Endothelial cell of umbilical vein (primary cell): ENCODE data around the gene PRRT1. TPM values are rescaled to one million over a fixed set of nuclear protein-coding genes. Genes with fewer than 3 reads are reported as not detected.

Experiments used
- BruUV-seq: library from RNA; stranded (reverse); fragments of 400-500 nt; replicated peaks from 2 replicates; lab custom pipeline; 2021; lab: Mats Ljungman, UMichigan
- CTCF ChIA-PET: fragments of 300-600, 350-600 bp; sonication (Branson Sonifier 250); formaldehyde crosslinking; loops from one replicate; lab custom pipeline; 2021; ENCODE audit warnings: antibody characterized with exemption, inconsistent platforms; lab: Charles Lee
- POLR2A ChIA-PET: fragments of 300-600, 350-600 bp; sonication (Branson Sonifier 250); formaldehyde crosslinking; loops from one replicate; lab custom pipeline; 2021; ENCODE audit warnings: antibody characterized with exemption, inconsistent platforms; lab: Charles Lee
- DNase-seq: peaks from one replicate; pipeline ENCODE4 v3.0.0-alpha.2; 2011; ENCODE audit warnings: low read depth, low spot score
- FAIRE-seq: peaks from 2 replicates; lab custom pipeline; 2011; peaks lifted over from hg19 to GRCh38; lab: Jason Lieb, UNC
- H2AFZ ChIP-seq: 2 replicates; pipeline ENCODE4 v1.6.0; 2012; ENCODE audit warnings: low read depth, low read length, control low read depth, inconsistent platforms
- H3K27ac ChIP-seq: 2 replicates; pipeline ENCODE4 v1.5.1; 2011; ENCODE audit warnings: low read depth, mild to moderate bottlenecking, control low read depth, low read length, moderate library complexity; ENCODE audit not compliant: insufficient read depth
- H3K27me3 ChIP-seq, 2 experiments: 2 replicates each; pipeline versions ENCODE4 v1.6.0 to v1.6.1; 2011; ENCODE audit warnings: low read length in 2 of 2, mixed read lengths in 1 of 2; ENCODE audit not compliant: control insufficient read depth in 2 of 2, insufficient read depth in 2 of 2
- H3K36me3 ChIP-seq, 2 experiments: 2 replicates in 1 of 2; 3 replicates in 1 of 2; pipeline ENCODE4 v1.5.1; 2011; ENCODE audit warnings: low read length in 2 of 2, mild to moderate bottlenecking in 1 of 2, moderate library complexity in 1 of 2; ENCODE audit not compliant: control insufficient read depth in 2 of 2, insufficient read depth in 2 of 2; ENCODE audit errors: extremely low read depth in 1 of 2
- H3K4me1 ChIP-seq: 3 replicates; pipeline ENCODE4 v1.5.1; 2011; ENCODE audit warnings: mild to moderate bottlenecking, low read length; ENCODE audit not compliant: control insufficient read depth, insufficient read depth; ENCODE audit errors: extremely low read depth
- H3K4me2 ChIP-seq: 2 replicates; pipeline ENCODE4 v1.6.1; 2011; ENCODE audit warnings: low read length, control low read depth, mixed read lengths; ENCODE audit not compliant: insufficient read depth
- H3K4me3 ChIP-seq, 3 experiments: fragments of 200-600 bp in 1 of 3; sonication (generic), shearing (Covaris generic) in 1 of 3; replicated peaks in 1 of 3; 2 replicates each; pipeline ENCODE4 v1.5.1; 2011 to 2016; ENCODE audit warnings: control low read depth in 3 of 3, low read length in 3 of 3, mild to moderate bottlenecking in 2 of 3, inconsistent platforms in 1 of 3, low read depth in 1 of 3, moderate library complexity in 1 of 3; ENCODE audit not compliant: insufficient read depth in 1 of 3
- H3K79me2 ChIP-seq: 2 replicates; pipeline ENCODE4 v1.6.0; 2012; ENCODE audit warnings: low read length, inconsistent platforms; ENCODE audit not compliant: control insufficient read depth, insufficient read depth
- H3K9ac ChIP-seq: replicated peaks from 2 replicates; pipeline ENCODE3; 2011; ENCODE audit warnings: low read length, control low read depth; ENCODE audit not compliant: insufficient read depth; ENCODE audit errors: extremely low read depth
- H3K9me1 ChIP-seq: replicated peaks from 3 replicates; pipeline ENCODE4 v1.6.0; 2011; ENCODE audit warnings: mild to moderate bottlenecking, low read length; ENCODE audit not compliant: control insufficient read depth, insufficient read depth; ENCODE audit errors: extremely low read depth
- H3K9me3 ChIP-seq: replicated peaks from 2 replicates; pipeline ENCODE4 v1.5.1; 2012; ENCODE audit warnings: low read length, inconsistent platforms; ENCODE audit not compliant: control insufficient read depth, insufficient read depth
- H4K20me1 ChIP-seq: replicated peaks from 2 replicates; pipeline ENCODE3; 2011; ENCODE audit warnings: mild to moderate bottlenecking, low read length; ENCODE audit not compliant: control insufficient read depth, insufficient read depth; ENCODE audit errors: extremely low read depth
- CTCF ChIP-seq, 2 donors: IDR thresholded peaks; 1 replicate in 1 of 2; 2 replicates in 1 of 2; pipeline ENCODE4 v1.5.1; 2011; ENCODE audit warnings: low read length in 2 of 2, mild to moderate bottlenecking in 2 of 2, moderate library complexity in 2 of 2, control low read depth in 1 of 2, inconsistent platforms in 1 of 2, low read depth in 1 of 2; ENCODE audit not compliant: insufficient read depth in 1 of 2; ENCODE audit errors: extremely low read depth in 1 of 2
- EZH2 ChIP-seq: IDR thresholded peaks from 2 replicates; pipeline ENCODE4 v1.6.1; 2012; ENCODE audit warnings: borderline replicate concordance, low read depth, mild to moderate bottlenecking, moderate library complexity, low read length, inconsistent platforms; ENCODE audit not compliant: severe bottlenecking
- FOS ChIP-seq: IDR thresholded peaks from 2 replicates; pipeline ENCODE4 v1.6.1; 2011; ENCODE audit warnings: mild to moderate bottlenecking, low read length, moderate library complexity, borderline replicate concordance; ENCODE audit not compliant: insufficient read depth
- GATA2 ChIP-seq: IDR thresholded peaks from 2 replicates; pipeline ENCODE4 v1.7.0; 2011; ENCODE audit warnings: low read depth, mild to moderate bottlenecking, moderate library complexity, mixed read lengths, low read length; ENCODE audit not compliant: insufficient read length, insufficient read depth
- JUN ChIP-seq: IDR thresholded peaks from 2 replicates; pipeline ENCODE4 v1.6.1; 2011; ENCODE audit warnings: borderline replicate concordance, low read depth; ENCODE audit not compliant: insufficient read length, insufficient read depth
- MYC ChIP-seq: IDR thresholded peaks from one replicate; pipeline ENCODE4 v1.6.1; 2011; ENCODE audit warnings: mild to moderate bottlenecking, low read depth, low read length
- POLR2A ChIP-seq: IDR thresholded peaks from 2 replicates; pipeline ENCODE4 v1.6.1; 2012; ENCODE audit warnings: low read depth, mild to moderate bottlenecking, control low read depth, low read length
- POLR2AphosphoS5 ChIP-seq: IDR thresholded peaks from 2 replicates; pipeline ENCODE4 v1.6.1; 2012; ENCODE audit warnings: low read depth, mild to moderate bottlenecking, control low read depth, low read length, moderate library complexity; ENCODE audit not compliant: insufficient read depth
- dilution Hi-C: fragments of 300-500 bp; cut with MboI; formaldehyde crosslinking; loops from one replicate; pipeline ENCODE4 v1.15.0; 2019; ENCODE audit warnings: low sequenced_read_pairs; ENCODE audit not compliant: extremely low pct_ligation_motif_present
- intact Hi-C: fragments of 100-400 bp; cut with micrococcal nuclease; formaldehyde crosslinking; loops from one replicate; pipeline ENCODE4 v1.10.0; 2022
- polyA plus RNA-seq, 4 experiments: library from polyadenylated mRNA; depleted of rRNA in 3 of 4; stranded (reverse) in 3 of 4; unstranded in 1 of 4; fragments of >200 nt; gene quantifications; 2 replicates each; pipeline versions ENCODE4 v1.2.1 to v1.2.3, GENCODE V29; 2011 to 2012; ENCODE audit warnings: missing spikeins in 1 of 4
- total RNA-seq: library from RNA; stranded (reverse); gene quantifications from 2 replicates; pipeline ENCODE4 v1.2.3, GENCODE V29; 2021
- TF ChIP-seq, protein P1 (sequence below): IDR thresholded peaks from 2 replicates; pipeline ENCODE4 v1.6.1; 2011; ENCODE audit not compliant: insufficient read depth, insufficient read length

Gene PRRT1
- total and polyA plus RNA-seq, 2 donors (not counting 3 experiments of a cell fraction or from before 2014, with no cell fraction given), result 0.55 to 1.3 TPM

DNA sequence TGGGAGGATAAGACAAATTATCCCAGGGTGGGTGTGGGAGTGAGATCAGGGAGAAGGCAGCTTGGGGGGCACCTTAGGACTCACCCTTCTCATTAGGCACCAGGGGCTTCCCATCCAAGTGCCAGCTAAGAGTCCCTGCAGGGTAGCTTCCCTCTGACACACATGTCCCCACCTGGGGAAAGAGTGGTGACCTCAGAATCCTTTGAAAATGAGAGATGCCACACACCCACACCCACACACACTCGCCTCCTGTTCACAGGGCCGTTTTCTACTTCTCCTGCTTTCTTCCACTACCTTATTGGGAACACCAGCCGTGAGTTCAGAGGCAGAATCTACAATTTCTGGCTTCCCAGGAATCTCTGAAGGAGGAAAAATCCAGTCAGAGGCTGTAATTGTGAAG is 31.3 kb upstream of the PRRT1 start:
- no TSS peak for BruUV-seq
- no peaks in the 10 kb centered on the region for H3K9me1 ChIP-seq
- no peaks in the 10 kb centered on the region for H3K9me3 ChIP-seq
- peaks cover 9% of the 10 kb centered on the region for H3K79me2 ChIP-seq
- peaks cover 18% of the 10 kb centered on the region for H3K4me1 ChIP-seq
- ChIA-PET POLR2A (no interaction called here), CTCF (interaction anchor here (1.0 to 1.7 kb wide), 2 partner anchors 12 to 64 kb away, joined by 3 to 5 read pairs; no protein-coding TSS in a partner anchor)
- FAIRE-seq, result no peak
- intact Hi-C loops (no loop called here), dilution Hi-C loops (no loop called here)
- H4K20me1 ChIP-seq, result no peaks in the 10 kb centered on the region
- no peak overlapping the region for H3K4me2 ChIP-seq
- no peak for TF ChIP-seq FOS
- TF ChIP-seq, protein P1, sequence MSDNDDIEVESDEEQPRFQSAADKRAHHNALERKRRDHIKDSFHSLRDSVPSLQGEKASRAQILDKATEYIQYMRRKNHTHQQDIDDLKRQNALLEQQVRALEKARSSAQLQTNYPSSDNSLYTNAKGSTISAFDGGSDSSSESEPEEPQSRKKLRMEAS, result no peak
- TF ChIP-seq MYC, result no peak
- TF ChIP-seq EZH2, result no peak
- TF ChIP-seq POLR2AphosphoS5, result no peak
- no peak for TF ChIP-seq CTCF (IDR thresholded peaks at IDR 0.05; ENCODE audit: extremely low read depth in 1 of 2, insufficient read depth in 1 of 2, low read depth in 1 of 2, low read length in 2 of 2)
- TF ChIP-seq JUN, result no peak
- no peak for TF ChIP-seq GATA2
- TF ChIP-seq POLR2A, result no peak
- no peak overlapping the region for H3K9ac ChIP-seq
- H3K4me3 ChIP-seq, result no peak overlapping the region
- no peak overlapping the region for H2AFZ ChIP-seq
- H3K36me3 ChIP-seq, result peaks cover 3 to 35% of the 10 kb centered on the region in 2 experiments
- H3K27ac ChIP-seq, result no peak overlapping the region
- no peaks in the 10 kb centered on the region for H3K27me3 ChIP-seq
- DNase-seq, result no peak
